K562 (cell line): ENCODE measurements around the gene ZNRF1. TPM values are rescaled to one million over a fixed set of nuclear protein-coding genes. Genes with fewer than 3 reads are reported as not detected.

ENCODE experiments used
- BHLHE40 ChIP-seq: IDR thresholded peaks from 2 replicates; pipeline ENCODE4 v1.6.1; 2011; ENCODE audit warnings: low read length, improper control_type of control experiment
- LCOR ChIP-seq: sonication (generic); formaldehyde crosslinking; IDR thresholded peaks from 2 replicates; pipeline ENCODE4 v1.8.0; 2022; ENCODE audit warnings: mild to moderate bottlenecking, missing genetic modification reagents
- MYBL2 ChIP-seq, 2 experiments: fragments of 450-650 bp in 1 of 2; sonication (generic) in 1 of 2; formaldehyde crosslinking in 1 of 2; IDR thresholded peaks; 2 replicates each; pipeline versions ENCODE4 v1.6.1 to v1.8.1; 2017 to 2022; ENCODE audit warnings: borderline replicate concordance in 1 of 2, inconsistent platforms in 1 of 2, low read depth in 1 of 2, mild to moderate bottlenecking in 1 of 2, missing genetic modification reagents in 1 of 2, moderate library complexity in 1 of 2
- NR1H2 ChIP-seq: sonication (generic); formaldehyde crosslinking; IDR thresholded peaks from 2 replicates; pipeline ENCODE4 v1.4.0; 2020; ENCODE audit warnings: mild to moderate bottlenecking, missing genetic modification reagents
- RERE ChIP-seq: sonication (generic); formaldehyde crosslinking; IDR thresholded peaks from 2 replicates; pipeline ENCODE4 v1.8.0; 2023; ENCODE audit warnings: missing genetic modification reagents, mild to moderate bottlenecking, borderline replicate concordance
- RREB1 ChIP-seq: fragments of 250-450 bp; sonication (Bioruptor Pico); IDR thresholded peaks from 2 replicates; pipeline ENCODE4 v1.4.0; 2020
- TBL1XR1 ChIP-seq, 2 experiments: IDR thresholded peaks; 2 replicates each; pipeline ENCODE4 v1.6.1; 2012; ENCODE audit warnings: improper control_type of control experiment in 2 of 2, low read length in 2 of 2, mild to moderate bottlenecking in 1 of 2
- THAP12 ChIP-seq: fragments of 250-450 bp; sonication (Bioruptor Pico); IDR thresholded peaks from 2 replicates; pipeline ENCODE4 v1.9.0; 2021; ENCODE audit warnings: mild to moderate bottlenecking, inconsistent platforms
- THAP7 ChIP-seq: fragments of 250-450 bp; sonication (Bioruptor Pico); IDR thresholded peaks from 2 replicates; pipeline ENCODE4 v1.5.0; 2021
- USF1 ChIP-seq: sonication (generic); formaldehyde crosslinking; IDR thresholded peaks from 2 replicates; pipeline ENCODE4 v1.9.0; 2022; ENCODE audit warnings: mild to moderate bottlenecking, missing genetic modification reagents
- ZNF551 ChIP-seq: fragments of 250-450 bp; sonication (Bioruptor Pico); IDR thresholded peaks from 2 replicates; pipeline ENCODE4 v1.5.0; 2021; ENCODE audit warnings: mild to moderate bottlenecking, moderate library complexity
- polyA plus RNA-seq, 8 experiments: library from polyadenylated mRNA; depleted of rRNA in 4 of 8; stranded (reverse) in 5 of 8; unstranded in 3 of 8; fragments of >200 nt; fragmentation: Nextera tagmentation in 2 of 8; fragmentation: Illumina TruSeq in 1 of 8; extraction: Ambion mirVana in 2 of 8; extraction: Trizol in 1 of 8; gene quantifications; 2 replicates each; pipeline versions ENCODE4 v1.2.1 to v1.2.3, GENCODE V29; 2011 to 2014; ENCODE audit warnings: inconsistent platforms in 1 of 8, missing spikeins in 1 of 8
- total RNA-seq, 7 experiments: library from RNA; depleted of rRNA in 6 of 7; stranded (reverse); fragments of >200 nt in 6 of 7; fragmentation: Illumina TruSeq in 2 of 7; extraction: Trizol in 2 of 7; gene quantifications; 2 replicates each; pipeline versions ENCODE4 v1.2.1 to v1.2.3, GENCODE V29; 2011 to 2021; ENCODE audit warnings: low replicate concordance in 1 of 7

Gene ZNRF1
- total and polyA plus RNA-seq, 9 of the 15 experiments (the other 6 are each of a cell fraction or from before 2014, with no cell fraction given) = 9.5 to 37.7 (median 20.0) TPM

GRCh38 chr16:75130150-75130771 is 131.4 kb downstream of the ZNRF1 start (continued):
- 0 out of 2 replicates have a peak, but pooled peaks have one; percentile 45 for TF ChIP-seq LCOR
- TF ChIP-seq BHLHE40 = no peak
- TF ChIP-seq ZNF551 (CRISPR knock-in tag) = no peak
- TF ChIP-seq THAP12 (CRISPR knock-in tag) = no peak
- no peak for TF ChIP-seq RERE (CRISPR knock-in tag)
- no peak for TF ChIP-seq TBL1XR1 (IDR thresholded peaks at IDR 0.05; ENCODE audit: low read length in 2 of 2)
- no peak for TF ChIP-seq THAP7
- no peak for TF ChIP-seq MYBL2 (IDR thresholded peaks at IDR 0.05; ENCODE audit: low read depth)
- no peak for TF ChIP-seq MYBL2 (CRISPR knock-in tag; IDR thresholded peaks at IDR 0.05; ENCODE audit: borderline replicate concordance)
- TF ChIP-seq NR1H2 (CRISPR knock-in tag) = no peak
- no peak for TF ChIP-seq RREB1 (CRISPR knock-in tag)
- no peak for TF ChIP-seq USF1 (CRISPR knock-in tag)
